Measurements from ENCODE around the gene POC1A.

Gene POC1A

GRCh38 chr3:52031896-52032295 is 122.3 kb downstream of the POC1A start:
- POLR2A ChIA-PET (ENCODE audit: low non-redundant PET) = no interaction called here
- TF ChIP-seq, protein P1, sequence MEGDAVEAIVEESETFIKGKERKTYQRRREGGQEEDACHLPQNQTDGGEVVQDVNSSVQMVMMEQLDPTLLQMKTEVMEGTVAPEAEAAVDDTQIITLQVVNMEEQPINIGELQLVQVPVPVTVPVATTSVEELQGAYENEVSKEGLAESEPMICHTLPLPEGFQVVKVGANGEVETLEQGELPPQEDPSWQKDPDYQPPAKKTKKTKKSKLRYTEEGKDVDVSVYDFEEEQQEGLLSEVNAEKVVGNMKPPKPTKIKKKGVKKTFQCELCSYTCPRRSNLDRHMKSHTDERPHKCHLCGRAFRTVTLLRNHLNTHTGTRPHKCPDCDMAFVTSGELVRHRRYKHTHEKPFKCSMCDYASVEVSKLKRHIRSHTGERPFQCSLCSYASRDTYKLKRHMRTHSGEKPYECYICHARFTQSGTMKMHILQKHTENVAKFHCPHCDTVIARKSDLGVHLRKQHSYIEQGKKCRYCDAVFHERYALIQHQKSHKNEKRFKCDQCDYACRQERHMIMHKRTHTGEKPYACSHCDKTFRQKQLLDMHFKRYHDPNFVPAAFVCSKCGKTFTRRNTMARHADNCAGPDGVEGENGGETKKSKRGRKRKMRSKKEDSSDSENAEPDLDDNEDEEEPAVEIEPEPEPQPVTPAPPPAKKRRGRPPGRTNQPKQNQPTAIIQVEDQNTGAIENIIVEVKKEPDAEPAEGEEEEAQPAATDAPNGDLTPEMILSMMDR (conservative IDR thresholded peaks at IDR 0.05; ENCODE audit: low read depth) = no peak
- peak overlapping the region; percentile 100 for H3K27ac ChIP-seq
- no peak for DNase-seq (ENCODE audit: low spot score)
- CTCF ChIA-PET = no interaction called here

- POLR2A ChIA-PET (ENCODE audit: low non-redundant PET) = interaction anchor here (1.3 kb wide), 1 partner anchor 25 kb away, joined by 3 read pairs; the partner anchor contains the start of gene DUSP7
These were observed 123.4 kb downstream of the POC1A start for GRCh38 chr3:52030714-52031310.

GRCh38 chr3:52029535-52029934 is 124.7 kb downstream of the POC1A start:
- peak overlapping the region; percentile 100 for H3K27ac ChIP-seq
- ChIA-PET CTCF (no interaction called here), POLR2A (ENCODE audit: low non-redundant PET) (interaction anchor here (1.3 kb wide), 1 partner anchor 27 kb away, joined by 3 read pairs; the partner anchor contains the start of gene DUSP7)
- DNase-seq (ENCODE audit: low spot score) = no peak
- TF ChIP-seq, protein P1 (conservative IDR thresholded peaks at IDR 0.05; ENCODE audit: low read depth) = no peak

More at GRCh38 chr3:52030714-52031310, 123.4 kb downstream of the POC1A start:
- DNase-seq (ENCODE audit: low spot score) = no peak
- CTCF ChIA-PET = no interaction called here
- TF ChIP-seq, protein P1 (conservative IDR thresholded peaks at IDR 0.05; ENCODE audit: low read depth) = no peak
- peak overlapping the region; percentile 100 for H3K27ac ChIP-seq

DNA sequence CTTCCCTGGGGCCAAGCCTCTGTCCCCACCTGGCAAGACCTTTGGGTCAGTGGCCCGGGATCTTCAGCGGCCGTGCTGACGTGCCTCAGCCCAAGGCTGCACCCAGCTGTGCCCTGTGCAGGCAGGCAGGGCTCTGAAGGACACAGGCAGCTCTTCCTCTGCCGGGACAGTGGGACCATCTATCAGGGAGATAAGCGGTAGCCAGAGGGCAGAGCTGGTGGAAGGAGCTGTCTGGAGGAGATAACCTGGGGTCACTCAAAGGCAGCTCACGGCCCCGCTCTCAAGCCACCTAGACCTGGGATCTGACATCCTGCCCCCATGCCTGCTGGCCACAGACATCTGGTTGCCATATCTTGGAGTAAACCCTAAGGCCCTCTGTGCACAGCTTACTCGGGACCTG is 125.2 kb downstream of the POC1A start:
- TF ChIP-seq, protein P1 (conservative IDR thresholded peaks at IDR 0.05; ENCODE audit: low read depth) = no peak
- H3K27ac ChIP-seq = peak overlapping the region; percentile 100
- CTCF ChIA-PET = interaction anchor here (0.5 to 0.6 kb wide), 2 partner anchors 24 to 28 kb away, joined by 3 to 5 read pairs; no protein-coding TSS in a partner anchor
- POLR2A ChIA-PET (ENCODE audit: low non-redundant PET) = no interaction called here
- no peak for DNase-seq (ENCODE audit: low spot score)

- H3K27ac ChIP-seq = peak overlapping the region; percentile 100
- ChIA-PET POLR2A (ENCODE audit: low non-redundant PET) (no interaction called here), CTCF (interaction anchor here (0.5 to 0.6 kb wide), 2 partner anchors 25 to 27 kb away, joined by 3 to 5 read pairs; no protein-coding TSS in a partner anchor)
- TF ChIP-seq, protein P1 (conservative IDR thresholded peaks at IDR 0.05; ENCODE audit: low read depth) = no peak
- DNase-seq (ENCODE audit: low spot score) = no peak
These were observed 125.7 kb downstream of the POC1A start for GRCh38 chr3:52028572-52028971.

- CTCF ChIA-PET = no interaction called here
- TF ChIP-seq, protein P1 (conservative IDR thresholded peaks at IDR 0.05; ENCODE audit: low read depth) = no peak
- peak overlapping the region; percentile 30; the same call in 1 of the 2 replicates for H3K27ac ChIP-seq
- POLR2A ChIA-PET (ENCODE audit: low non-redundant PET) = no interaction called here
- no peak for DNase-seq (ENCODE audit: low spot score)
These were observed 128.2 kb downstream of the POC1A start for GRCh38 chr3:52026041-52026440.
